ENCODE results near the gene IQGAP2.

The IQGAP2 gene

GRCh38 chr5:76675364-76675763 is 272.3 kb downstream of the IQGAP2 start:
- TF ChIP-seq EP300 (IDR thresholded peaks at IDR 0.05; ENCODE audit: borderline replicate concordance), result no peak
- TF ChIP-seq MAX (IDR thresholded peaks at IDR 0.05), result no peak
- TF ChIP-seq TCF12 (IDR thresholded peaks at IDR 0.05; ENCODE audit: low read depth), result no peak
- TF ChIP-seq TEAD4 (IDR thresholded peaks at IDR 0.05), result no peak
- no peak for TF ChIP-seq USF1 (IDR thresholded peaks at IDR 0.05)
- TF ChIP-seq FOXM1 (IDR thresholded peaks at IDR 0.05; ENCODE audit: borderline replicate concordance, low read depth), result no peak
- TF ChIP-seq RAD21 (IDR thresholded peaks at IDR 0.05; ENCODE audit: low read depth), result no peak
- no peak for TF ChIP-seq ZBTB7A (IDR thresholded peaks at IDR 0.05; ENCODE audit: low read depth)
- no peak for TF ChIP-seq CREB1 (IDR thresholded peaks at IDR 0.05; ENCODE audit: low read depth)
- no peak for TF ChIP-seq YY1 (IDR thresholded peaks at IDR 0.05; ENCODE audit: low read depth)
- TF ChIP-seq TAF1 (IDR thresholded peaks at IDR 0.05; ENCODE audit: low read depth), result no peak
- no peak for TF ChIP-seq NFIC (IDR thresholded peaks at IDR 0.05)
- no peak for TF ChIP-seq REST (IDR thresholded peaks at IDR 0.05; ENCODE audit: low read depth)
- no peak for TF ChIP-seq CEBPB (IDR thresholded peaks at IDR 0.05)
- no peak for TF ChIP-seq EGR1 (IDR thresholded peaks at IDR 0.05)

- TF ChIP-seq EP300 (IDR thresholded peaks at IDR 0.05; ENCODE audit: borderline replicate concordance), result no peak
- TF ChIP-seq FOXM1 (IDR thresholded peaks at IDR 0.05; ENCODE audit: borderline replicate concordance, low read depth), result no peak
These were observed 274.9 kb downstream of the IQGAP2 start for GRCh38 chr5:76677849-76678472.

GRCh38 chr5:76679231-76679630 is 276.1 kb downstream of the IQGAP2 start:
- TF ChIP-seq REST (IDR thresholded peaks at IDR 0.05; ENCODE audit: low read depth), result no peak
- no peak for TF ChIP-seq TEAD4 (IDR thresholded peaks at IDR 0.05)
- TF ChIP-seq NFIC (IDR thresholded peaks at IDR 0.05), result no peak
- no peak for TF ChIP-seq TAF1 (IDR thresholded peaks at IDR 0.05; ENCODE audit: low read depth)
- no peak for TF ChIP-seq EGR1 (IDR thresholded peaks at IDR 0.05)
- no peak for TF ChIP-seq ZBTB7A (IDR thresholded peaks at IDR 0.05; ENCODE audit: low read depth)
- TF ChIP-seq YY1 (IDR thresholded peaks at IDR 0.05; ENCODE audit: low read depth), result no peak
- no peak for TF ChIP-seq MAX (IDR thresholded peaks at IDR 0.05)
- TF ChIP-seq TCF12 (IDR thresholded peaks at IDR 0.05; ENCODE audit: low read depth), result no peak
- no peak for TF ChIP-seq RAD21 (IDR thresholded peaks at IDR 0.05; ENCODE audit: low read depth)
- TF ChIP-seq EP300 (IDR thresholded peaks at IDR 0.05; ENCODE audit: borderline replicate concordance), result no peak
- TF ChIP-seq FOXM1 (IDR thresholded peaks at IDR 0.05; ENCODE audit: borderline replicate concordance, low read depth), result no peak
- no peak for TF ChIP-seq CEBPB (IDR thresholded peaks at IDR 0.05)
- TF ChIP-seq CREB1 (IDR thresholded peaks at IDR 0.05; ENCODE audit: low read depth), result no peak
- TF ChIP-seq USF1 (IDR thresholded peaks at IDR 0.05), result no peak

GRCh38 chr5:76681287-76681686 is 278.2 kb downstream of the IQGAP2 start:
- no peak for TF ChIP-seq CEBPB (IDR thresholded peaks at IDR 0.05)
- TF ChIP-seq TEAD4 (IDR thresholded peaks at IDR 0.05), result no peak
- TF ChIP-seq EGR1 (IDR thresholded peaks at IDR 0.05), result no peak
- no peak for TF ChIP-seq ZBTB7A (IDR thresholded peaks at IDR 0.05; ENCODE audit: low read depth)
- TF ChIP-seq NFIC (IDR thresholded peaks at IDR 0.05), result no peak
- no peak for TF ChIP-seq EP300 (IDR thresholded peaks at IDR 0.05; ENCODE audit: borderline replicate concordance)
- no peak for TF ChIP-seq RAD21 (IDR thresholded peaks at IDR 0.05; ENCODE audit: low read depth)
- TF ChIP-seq FOXM1 (IDR thresholded peaks at IDR 0.05; ENCODE audit: borderline replicate concordance, low read depth), result no peak
- TF ChIP-seq TCF12 (IDR thresholded peaks at IDR 0.05; ENCODE audit: low read depth), result no peak
- TF ChIP-seq TAF1 (IDR thresholded peaks at IDR 0.05; ENCODE audit: low read depth), result no peak
- TF ChIP-seq CREB1 (IDR thresholded peaks at IDR 0.05; ENCODE audit: low read depth), result no peak

- TF ChIP-seq FOXM1 (IDR thresholded peaks at IDR 0.05; ENCODE audit: borderline replicate concordance, low read depth) (no peak), RAD21 (IDR thresholded peaks at IDR 0.05; ENCODE audit: low read depth) (no peak), TAF1 (IDR thresholded peaks at IDR 0.05; ENCODE audit: low read depth) (no peak), CREB1 (IDR thresholded peaks at IDR 0.05; ENCODE audit: low read depth) (no peak), EGR1 (IDR thresholded peaks at IDR 0.05) (no peak), EP300 (IDR thresholded peaks at IDR 0.05; ENCODE audit: borderline replicate concordance) (no peak), REST (IDR thresholded peaks at IDR 0.05; ENCODE audit: low read depth) (no peak), NFIC (IDR thresholded peaks at IDR 0.05) (no peak), TEAD4 (IDR thresholded peaks at IDR 0.05) (no peak), TCF12 (IDR thresholded peaks at IDR 0.05; ENCODE audit: low read depth) (no peak), USF1 (IDR thresholded peaks at IDR 0.05) (no peak), CEBPB (IDR thresholded peaks at IDR 0.05) (no peak), MAX (IDR thresholded peaks at IDR 0.05) (no peak), YY1 (IDR thresholded peaks at IDR 0.05; ENCODE audit: low read depth) (no peak)
These were observed 279.3 kb downstream of the IQGAP2 start for GRCh38 chr5:76682387-76682786.
